HG03432 (cell line): ENCODE data around the gene NXNL2.

Experiments used
- ATAC-seq: cut with Tn5 transposase; IDR thresholded peaks from one replicate; pipeline ENCODE4 v1.9.1; 2021; ENCODE audit warnings: mild to moderate bottlenecking, moderate library complexity; ENCODE audit not compliant: unreplicated experiment

Gene NXNL2

GRCh38 chr9:88531920-88532698 is 2.9 kb upstream of the NXNL2 start:
- no peak for ATAC-seq

- no peak for ATAC-seq
These were observed 975 bp upstream of the NXNL2 start for GRCh38 chr9:88533951-88534455.

GRCh38 chr9:88535226-88536022 is 446 bp downstream of the NXNL2 start:
- no peak for ATAC-seq

GRCh38 chr9:88536023-88536324 is 996 bp downstream of the NXNL2 start:
- no peak for ATAC-seq

GRCh38 chr9:88536951-88537760 is 2.2 kb downstream of the NXNL2 start:
- no peak for ATAC-seq

GRCh38 chr9:88537761-88538091 is 2.7 kb downstream of the NXNL2 start:
- no peak for ATAC-seq

GRCh38 chr9:88538311-88539085 is 3.5 kb downstream of the NXNL2 start:
- no peak for ATAC-seq

GRCh38 chr9:88539246-88539645 is 4.3 kb downstream of the NXNL2 start:
- ATAC-seq: no peak

GRCh38 chr9:88540251-88540763 is 5.3 kb downstream of the NXNL2 start:
- no peak for ATAC-seq

GRCh38 chr9:88544245-88544644 is 9.3 kb downstream of the NXNL2 start:
- ATAC-seq: no peak

- ATAC-seq: no peak
These were observed 16.7 kb downstream of the NXNL2 start for GRCh38 chr9:88551546-88552137.

- ATAC-seq: no peak
These were observed 18.4 kb downstream of the NXNL2 start for GRCh38 chr9:88553350-88553749.

- no peak for ATAC-seq
These were observed 20.4 kb downstream of the NXNL2 start for GRCh38 chr9:88555268-88555980.

- ATAC-seq: no peak
These were observed 24.7 kb downstream of the NXNL2 start for GRCh38 chr9:88559661-88560060.

- ATAC-seq: peak; percentile 79
These were observed 32.9 kb downstream of the NXNL2 start for GRCh38 chr9:88567870-88568269.

- no peak for ATAC-seq
These were observed 36.4 kb downstream of the NXNL2 start for GRCh38 chr9:88571419-88571818.

GRCh38 chr9:88572684-88573083 is 37.7 kb downstream of the NXNL2 start:
- ATAC-seq: no peak

GRCh38 chr9:88574953-88575352 is 40.0 kb downstream of the NXNL2 start:
- ATAC-seq: no peak
